Esophagus (tissue), 2 donors: Measurements from ENCODE around the gene HDAC11. TPM values are rescaled to one million over a fixed set of nuclear protein-coding genes. Genes with fewer than 3 reads are reported as not detected.
"Not testable (repeated sequence)": the region's sequence is repeated elsewhere in the genome, so short reads cannot be mapped to it uniquely, and the experiment has no call there.

Source experiments
- H3K27ac ChIP-seq, 2 donors: one replicate each; pipeline ENCODE4 v1.5.1; 2013; ENCODE audit warnings: low read depth in 2 of 2, mild to moderate bottlenecking in 2 of 2, inconsistent platforms in 1 of 2, low read length in 1 of 2, moderate library complexity in 1 of 2
- H3K27me3 ChIP-seq, 2 donors: one replicate each; pipeline ENCODE4 v1.6.1; 2013; ENCODE audit warnings: low read length in 2 of 2, control low read depth in 1 of 2, mild to moderate bottlenecking in 1 of 2; ENCODE audit not compliant: insufficient read depth in 2 of 2, control insufficient read depth in 1 of 2
- H3K36me3 ChIP-seq, 2 donors: one replicate each; pipeline ENCODE4 v1.6.1; 2013; ENCODE audit warnings: low read length in 1 of 2; ENCODE audit not compliant: control insufficient read depth in 2 of 2, insufficient read depth in 2 of 2
- H3K4me1 ChIP-seq, 2 donors: one replicate each; pipeline ENCODE4 v1.6.1; 2013; ENCODE audit warnings: low read length in 1 of 2; ENCODE audit not compliant: control insufficient read depth in 2 of 2, insufficient read depth in 2 of 2
- H3K4me3 ChIP-seq, 2 donors: one replicate each; pipeline ENCODE4 v1.5.1; 2013; ENCODE audit warnings: low read length in 2 of 2, mild to moderate bottlenecking in 2 of 2, low read depth in 1 of 2, moderate library complexity in 1 of 2
- H3K9me3 ChIP-seq, 2 donors: one replicate each; pipeline ENCODE4 v1.6.1; 2013; ENCODE audit warnings: mild to moderate bottlenecking in 2 of 2, low read depth in 1 of 2, low read length in 1 of 2, moderate library complexity in 1 of 2; ENCODE audit not compliant: control insufficient read depth in 2 of 2, insufficient read depth in 1 of 2
- WGBS, 2 donors: extraction: QIAGEN DNeasy Blood & Tissue Kit; methylation state at CpG; one replicate each; pipeline ENCODE4 v1.1.7; 2013; 5-methylcytosine and 5-hydroxymethylcytosine counted together
- polyA plus RNA-seq, 2 donors: library from polyadenylated mRNA; stranded (reverse); fragments of 200-250 nt; gene quantifications; one replicate each; pipeline ENCODE4 v1.2.3, GENCODE V29; 2013
- donor health status: healthy with polysubstance abuse.
- donor health status: Bipolar disorder and iron deficiency.

Gene HDAC11
- polyA plus RNA-seq, 2 donors: 12.9 TPM

GRCh38 chr3:13498354-13499060, 18.4 kb downstream of the HDAC11 start:
- Histone ChIP-seq H3K27me3 (no peaks in the 10 kb centered on the region), H3K9me3 (no peaks in the 10 kb centered on the region), H3K4me3 (no peak overlapping the region), H3K27ac (no peak overlapping the region), H3K36me3 (peaks cover 0 to 13% of the 10 kb centered on the region in 2 donors), H3K4me1 (peaks cover 2 to 6% of the 10 kb centered on the region in 2 donors)
- 78 to 82% methylated on average over 14 of the region's 14 CpGs for WGBS, 2 donors

GRCh38 chr3:13499246-13499645, 19.1 kb downstream of the HDAC11 start:
- H3K4me1 ChIP-seq, H3K4me3 ChIP-seq, H3K27me3 ChIP-seq, H3K9me3 ChIP-seq, H3K27ac ChIP-seq: not testable (repeated sequence)
- WGBS, 2 donors: 95 to 97% methylated on average over 11 of the region's 11 CpGs
- H3K36me3 ChIP-seq: peaks cover 0 to 15% of the 10 kb centered on the region in 2 donors

DNA sequence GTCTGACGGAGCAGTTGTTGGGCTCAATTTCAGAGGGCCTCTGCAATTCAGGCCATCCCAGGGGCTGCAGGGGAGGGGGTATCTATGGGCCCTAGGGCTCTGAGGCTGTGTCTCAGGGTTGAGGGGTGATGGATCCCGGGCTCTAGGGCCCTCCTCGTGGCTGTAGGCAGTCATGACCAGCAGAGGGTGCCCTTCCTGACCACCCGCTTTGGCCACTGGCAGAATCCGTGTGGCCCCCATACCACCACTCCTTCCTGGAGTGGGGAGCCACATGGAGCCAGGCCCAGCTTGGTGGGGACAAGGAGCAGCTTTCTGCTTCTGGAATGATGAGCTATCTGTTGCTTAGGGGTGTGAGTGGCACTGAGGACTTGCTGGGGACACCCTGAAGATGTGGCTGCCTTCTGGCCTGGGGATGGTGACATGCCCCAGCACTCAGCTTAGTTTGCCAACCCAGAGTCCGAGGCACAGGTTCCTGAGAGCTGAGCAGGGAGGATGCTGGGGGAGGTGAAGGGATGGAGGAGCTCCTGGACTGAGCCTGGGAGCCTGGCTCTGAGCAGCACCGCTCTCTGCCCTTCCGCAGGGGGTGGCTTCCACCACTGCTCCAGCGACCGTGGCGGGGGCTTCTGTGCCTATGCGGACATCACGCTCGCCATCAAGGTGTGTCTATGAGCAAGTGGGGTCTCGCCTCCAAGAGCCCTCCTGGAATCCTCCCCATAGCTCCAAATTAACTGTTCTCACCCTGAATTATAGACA, 20.2 kb downstream of the HDAC11 start:
- 87 to 89% methylated on average over 14 to 15 of the region's 15 CpGs for WGBS, 2 donors
- H3K9me3 ChIP-seq: no peaks in the 10 kb centered on the region
- no peak overlapping the region for H3K27ac ChIP-seq
- no peaks in the 10 kb centered on the region for H3K27me3 ChIP-seq
- H3K36me3 ChIP-seq: peaks cover 0 to 17% of the 10 kb centered on the region in 2 donors
- H3K4me3 ChIP-seq: no peak overlapping the region
- peaks cover 2% of the 10 kb centered on the region in 2 donors for H3K4me1 ChIP-seq

DNA sequence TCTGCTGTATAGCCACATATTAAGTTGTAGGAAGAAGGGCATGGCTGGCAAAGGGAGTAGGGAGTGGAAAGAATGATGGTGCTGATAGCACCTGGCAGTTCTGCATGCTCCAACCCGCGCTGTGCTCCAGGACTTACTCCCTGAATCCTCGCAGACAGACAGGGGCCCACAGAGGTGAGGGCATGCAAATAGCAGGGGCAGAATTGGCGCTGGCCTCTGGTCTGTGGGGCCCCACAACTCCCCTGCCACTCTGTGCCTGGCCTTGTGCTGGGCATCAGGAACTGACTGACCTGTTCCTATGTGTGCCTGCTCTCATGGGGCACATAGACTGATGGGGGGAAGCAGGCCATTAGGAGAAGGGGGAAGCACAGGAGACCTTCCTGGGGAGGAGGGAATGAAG, 20.9 kb downstream of the HDAC11 start:
- H3K36me3 ChIP-seq: peaks cover 0 to 20% of the 10 kb centered on the region in 2 donors
- no peak overlapping the region for H3K27ac ChIP-seq
- H3K27me3 ChIP-seq: no peaks in the 10 kb centered on the region
- no peaks in the 10 kb centered on the region for H3K9me3 ChIP-seq
- peaks cover 2% of the 10 kb centered on the region in 2 donors for H3K4me1 ChIP-seq
- no peak overlapping the region for H3K4me3 ChIP-seq
- 78 to 81% methylated on average over 4 of the region's 4 CpGs for WGBS, 2 donors

GRCh38 chr3:13501521-13501920, 21.4 kb downstream of the HDAC11 start:
- H3K4me3 ChIP-seq: no peak overlapping the region
- peaks cover 0 to 22% of the 10 kb centered on the region in 2 donors for H3K36me3 ChIP-seq
- 91 to 95% methylated on average over 4 of the region's 4 CpGs for WGBS, 2 donors
- peaks cover under 1 to 1% of the 10 kb centered on the region in 2 donors for H3K4me1 ChIP-seq
- H3K27me3 ChIP-seq: no peaks in the 10 kb centered on the region
- no peaks in the 10 kb centered on the region for H3K9me3 ChIP-seq
- no peak overlapping the region for H3K27ac ChIP-seq

GRCh38 chr3:13501958-13502790, 22.1 kb downstream of the HDAC11 start:
- H3K4me1 ChIP-seq: no peaks in the 10 kb centered on the region
- H3K9me3 ChIP-seq: no peaks in the 10 kb centered on the region
- no peak overlapping the region for H3K27ac ChIP-seq
- H3K4me3 ChIP-seq: no peak overlapping the region
- 93 to 95% methylated on average over 18 of the region's 18 CpGs for WGBS, 2 donors
- peaks cover 0 to 22% of the 10 kb centered on the region in 2 donors for H3K36me3 ChIP-seq
- H3K27me3 ChIP-seq: no peaks in the 10 kb centered on the region

GRCh38 chr3:13502791-13503060, 22.6 kb downstream of the HDAC11 start:
- Histone ChIP-seq H3K27me3 (no peaks in the 10 kb centered on the region), H3K36me3 (peaks cover 0 to 22% of the 10 kb centered on the region in 2 donors)
- 95 to 97% methylated on average over 8 of the region's 8 CpGs for WGBS, 2 donors

GRCh38 chr3:13504161-13504831, 24.2 kb downstream of the HDAC11 start:
- Histone ChIP-seq H3K27me3 (no peaks in the 10 kb centered on the region), H3K36me3 (peaks cover 0 to 19% of the 10 kb centered on the region in 2 donors), H3K27ac (no peak overlapping the region), H3K4me1 (peaks cover 2 to 5% of the 10 kb centered on the region in 2 donors), H3K9me3 (no peaks in the 10 kb centered on the region), H3K4me3 (no peak overlapping the region)
- 86 to 87% methylated on average over 23 of the region's 23 CpGs for WGBS, 2 donors

More at GRCh38 chr3:13502791-13503060, 22.6 kb downstream of the HDAC11 start:
- H3K4me3 ChIP-seq: no peak overlapping the region
- H3K27ac ChIP-seq: no peak overlapping the region
- H3K9me3 ChIP-seq: no peaks in the 10 kb centered on the region
- H3K4me1 ChIP-seq: peaks cover 0 to 2% of the 10 kb centered on the region in 2 donors
